ENCODE results near the gene TULP4. TPM values are rescaled to one million over a fixed set of nuclear protein-coding genes. Genes with fewer than 3 reads are reported as not detected.

Gene TULP4
- total RNA-seq, 1 donor from 2014 or later: 100 TPM

GRCh38 chr6:158460602-158461169 is 148.4 kb downstream of the TULP4 start:
- H3K4me1 Mint-ChIP-seq (ENCODE audit: unreplicated experiment): peaks cover 17% of the 10 kb centered on the region
- DNase-seq (ENCODE audit: extremely low spot score, unreplicated experiment): no peak
- peak overlapping the region; percentile 38 for H3K27ac Mint-ChIP-seq (ENCODE audit: unreplicated experiment)
- TF ChIP-seq, protein P1, sequence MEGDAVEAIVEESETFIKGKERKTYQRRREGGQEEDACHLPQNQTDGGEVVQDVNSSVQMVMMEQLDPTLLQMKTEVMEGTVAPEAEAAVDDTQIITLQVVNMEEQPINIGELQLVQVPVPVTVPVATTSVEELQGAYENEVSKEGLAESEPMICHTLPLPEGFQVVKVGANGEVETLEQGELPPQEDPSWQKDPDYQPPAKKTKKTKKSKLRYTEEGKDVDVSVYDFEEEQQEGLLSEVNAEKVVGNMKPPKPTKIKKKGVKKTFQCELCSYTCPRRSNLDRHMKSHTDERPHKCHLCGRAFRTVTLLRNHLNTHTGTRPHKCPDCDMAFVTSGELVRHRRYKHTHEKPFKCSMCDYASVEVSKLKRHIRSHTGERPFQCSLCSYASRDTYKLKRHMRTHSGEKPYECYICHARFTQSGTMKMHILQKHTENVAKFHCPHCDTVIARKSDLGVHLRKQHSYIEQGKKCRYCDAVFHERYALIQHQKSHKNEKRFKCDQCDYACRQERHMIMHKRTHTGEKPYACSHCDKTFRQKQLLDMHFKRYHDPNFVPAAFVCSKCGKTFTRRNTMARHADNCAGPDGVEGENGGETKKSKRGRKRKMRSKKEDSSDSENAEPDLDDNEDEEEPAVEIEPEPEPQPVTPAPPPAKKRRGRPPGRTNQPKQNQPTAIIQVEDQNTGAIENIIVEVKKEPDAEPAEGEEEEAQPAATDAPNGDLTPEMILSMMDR (IDR thresholded peaks at IDR 0.05): no peak
- H3K9me3 Mint-ChIP-seq (ENCODE audit: unreplicated experiment): peaks cover 8% of the 10 kb centered on the region
- H3K4me3 Mint-ChIP-seq (ENCODE audit: unreplicated experiment): no peak overlapping the region
- no peaks in the 10 kb centered on the region for H3K27me3 Mint-ChIP-seq (ENCODE audit: unreplicated experiment)
- H3K36me3 Mint-ChIP-seq (ENCODE audit: unreplicated experiment): peaks cover 56% of the 10 kb centered on the region

GRCh38 chr6:158461954-158462353 is 149.7 kb downstream of the TULP4 start:
- H3K36me3 Mint-ChIP-seq (ENCODE audit: unreplicated experiment): peaks cover 55% of the 10 kb centered on the region
- no peak for DNase-seq (ENCODE audit: extremely low spot score, unreplicated experiment)
- H3K9me3 Mint-ChIP-seq (ENCODE audit: unreplicated experiment): peaks cover 8% of the 10 kb centered on the region
- peaks cover 17% of the 10 kb centered on the region for H3K4me1 Mint-ChIP-seq (ENCODE audit: unreplicated experiment)
- no peak overlapping the region for H3K4me3 Mint-ChIP-seq (ENCODE audit: unreplicated experiment)
- TF ChIP-seq, protein P1 (IDR thresholded peaks at IDR 0.05): no peak
- no peak overlapping the region for H3K27ac Mint-ChIP-seq (ENCODE audit: unreplicated experiment)
- no peaks in the 10 kb centered on the region for H3K27me3 Mint-ChIP-seq (ENCODE audit: unreplicated experiment)

DNA sequence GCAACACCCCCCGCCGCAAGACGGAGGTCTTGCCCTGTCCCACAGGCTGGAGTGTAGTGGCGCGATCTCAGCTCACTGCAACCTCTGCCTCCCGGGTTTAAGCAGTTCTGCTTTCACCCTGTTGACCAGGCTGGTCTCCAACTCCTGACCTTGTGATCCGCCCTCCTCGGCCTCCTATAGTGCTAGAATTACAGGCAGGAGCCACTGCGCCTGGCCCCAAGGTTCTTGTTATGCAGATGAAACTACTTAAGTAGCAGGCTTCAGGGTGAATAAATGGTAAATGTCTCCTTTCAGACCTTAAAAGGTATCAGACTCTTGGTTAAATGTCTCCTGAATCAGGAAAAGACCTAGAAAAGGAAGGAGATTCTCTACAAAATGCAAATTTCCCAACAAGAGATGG is 152.2 kb downstream of the TULP4 start:
- no peak for DNase-seq (ENCODE audit: extremely low spot score, unreplicated experiment)
- H3K27ac Mint-ChIP-seq (ENCODE audit: unreplicated experiment): no peak overlapping the region
- H3K9me3 Mint-ChIP-seq (ENCODE audit: unreplicated experiment): peaks cover 8% of the 10 kb centered on the region
- H3K36me3 Mint-ChIP-seq (ENCODE audit: unreplicated experiment): peaks cover 61% of the 10 kb centered on the region
- no peak overlapping the region for H3K4me3 Mint-ChIP-seq (ENCODE audit: unreplicated experiment)
- H3K27me3 Mint-ChIP-seq (ENCODE audit: unreplicated experiment): no peaks in the 10 kb centered on the region
- H3K4me1 Mint-ChIP-seq (ENCODE audit: unreplicated experiment): peaks cover 17% of the 10 kb centered on the region
- TF ChIP-seq, protein P1 (IDR thresholded peaks at IDR 0.05): no peak

- Mint-ChIP-seq H3K4me3 (ENCODE audit: unreplicated experiment) (no peak overlapping the region), H3K27me3 (ENCODE audit: unreplicated experiment) (no peaks in the 10 kb centered on the region), H3K9me3 (ENCODE audit: unreplicated experiment) (peaks cover 8% of the 10 kb centered on the region), H3K36me3 (ENCODE audit: unreplicated experiment) (peaks cover 63% of the 10 kb centered on the region), H3K27ac (ENCODE audit: unreplicated experiment) (no peak overlapping the region), H3K4me1 (ENCODE audit: unreplicated experiment) (peaks cover 10% of the 10 kb centered on the region)
- no peak for DNase-seq (ENCODE audit: extremely low spot score, unreplicated experiment)
- TF ChIP-seq, protein P1 (IDR thresholded peaks at IDR 0.05): no peak
Measured at GRCh38 chr6:158465257-158465656, 153.0 kb downstream of the TULP4 start.

DNA sequence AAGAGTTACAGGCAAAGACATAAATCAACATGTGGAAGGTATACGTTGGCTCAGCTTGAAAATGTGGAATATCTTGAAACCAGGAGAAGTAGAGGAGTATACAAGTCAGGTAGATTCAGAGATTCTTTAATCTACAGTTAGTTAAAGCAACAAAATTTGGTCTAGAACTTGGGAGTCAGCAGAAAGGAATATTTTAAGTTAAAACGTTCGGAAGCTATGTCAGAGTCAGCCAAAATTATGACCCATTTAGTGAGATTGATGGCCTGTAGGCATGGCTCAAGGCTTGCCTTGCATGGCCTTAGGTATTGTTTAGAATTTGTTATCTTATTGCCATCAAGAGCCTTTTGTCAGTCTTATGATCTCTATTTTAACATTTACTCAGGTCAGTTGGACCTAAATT is 153.5 kb downstream of the TULP4 start:
- Mint-ChIP-seq H3K36me3 (ENCODE audit: unreplicated experiment) (peaks cover 61% of the 10 kb centered on the region), H3K4me3 (ENCODE audit: unreplicated experiment) (no peak overlapping the region), H3K27ac (ENCODE audit: unreplicated experiment) (no peak overlapping the region), H3K4me1 (ENCODE audit: unreplicated experiment) (peaks cover 5% of the 10 kb centered on the region), H3K9me3 (ENCODE audit: unreplicated experiment) (peaks cover 8% of the 10 kb centered on the region), H3K27me3 (ENCODE audit: unreplicated experiment) (no peaks in the 10 kb centered on the region)
- TF ChIP-seq, protein P1 (IDR thresholded peaks at IDR 0.05): no peak
- no peak for DNase-seq (ENCODE audit: extremely low spot score, unreplicated experiment)

Measured in osteocyte (in vitro differentiated cells).